Measurements from ENCODE around the gene PPP1R12B.
A peak's percentile ranks its signal among the peaks of the same experiment; 100 is the strongest.
"Not testable (repeated sequence)": the region's sequence is repeated elsewhere in the genome, so short reads cannot be mapped to it uniquely, and the experiment has no call there.

The PPP1R12B gene

GRCh38 chr1:202521886-202522285 lies 173.4 kb downstream of the PPP1R12B start:
- no peak for TF ChIP-seq CTCF (conservative IDR thresholded peaks at IDR 0.05; ENCODE audit: low read length)
- DNase-seq (ENCODE audit: low read depth): no peak
- no peak overlapping the region for H3K4me3 ChIP-seq (ENCODE audit: low read length)

DNA sequence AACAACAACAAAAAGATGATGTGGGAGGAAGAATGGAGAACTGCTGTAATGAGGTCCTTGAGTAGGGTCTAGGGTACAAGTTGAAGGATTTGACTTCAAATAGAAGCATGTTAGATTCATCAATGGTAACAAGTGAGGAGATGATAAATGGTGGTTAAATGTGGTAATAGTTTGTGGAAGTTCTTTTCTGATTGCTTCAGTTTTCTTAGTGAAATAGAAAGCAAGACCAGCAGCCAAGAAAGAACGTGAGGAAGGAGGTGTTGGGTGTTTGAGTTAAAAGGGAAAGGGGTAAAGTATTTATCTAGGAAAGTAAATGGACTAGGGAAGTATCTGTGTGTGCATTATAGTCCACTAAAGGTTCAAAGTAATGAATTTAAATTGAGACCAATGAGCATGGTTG lies 177.6 kb downstream of the PPP1R12B start:
- not testable (repeated sequence) for DNase-seq (ENCODE audit: low read depth); H3K4me3 ChIP-seq (ENCODE audit: low read length)

DNA sequence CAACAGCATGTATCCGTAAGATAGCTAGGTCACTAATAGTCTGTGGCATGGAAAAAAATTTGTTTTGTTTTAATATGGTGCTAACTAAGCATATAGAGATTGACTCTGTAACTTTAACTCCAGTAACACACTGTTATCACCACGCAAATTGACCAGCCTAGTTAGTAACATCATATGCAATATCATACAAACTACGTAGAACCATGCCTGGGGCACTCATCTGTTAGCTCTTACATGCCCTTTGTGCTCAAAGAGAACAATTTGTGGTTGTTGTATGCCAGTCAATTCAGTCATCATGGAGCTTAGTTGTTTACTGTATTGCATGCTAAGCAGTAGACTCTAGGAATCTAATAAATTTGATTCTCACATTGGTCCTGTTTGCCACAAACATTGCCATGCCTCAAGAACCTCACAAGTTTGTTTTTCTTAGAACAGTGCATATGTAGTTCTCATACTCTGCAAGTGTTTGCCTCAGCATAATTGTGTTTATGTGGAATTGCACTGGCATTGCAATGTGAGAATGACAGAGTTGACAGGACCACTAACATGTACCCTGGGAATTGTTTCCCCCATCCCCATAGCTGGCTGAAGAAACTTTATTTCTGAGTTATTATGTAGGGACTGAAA lies 179.7 kb downstream of the PPP1R12B start:
- not testable (repeated sequence) for DNase-seq (ENCODE audit: low read depth)

DNA sequence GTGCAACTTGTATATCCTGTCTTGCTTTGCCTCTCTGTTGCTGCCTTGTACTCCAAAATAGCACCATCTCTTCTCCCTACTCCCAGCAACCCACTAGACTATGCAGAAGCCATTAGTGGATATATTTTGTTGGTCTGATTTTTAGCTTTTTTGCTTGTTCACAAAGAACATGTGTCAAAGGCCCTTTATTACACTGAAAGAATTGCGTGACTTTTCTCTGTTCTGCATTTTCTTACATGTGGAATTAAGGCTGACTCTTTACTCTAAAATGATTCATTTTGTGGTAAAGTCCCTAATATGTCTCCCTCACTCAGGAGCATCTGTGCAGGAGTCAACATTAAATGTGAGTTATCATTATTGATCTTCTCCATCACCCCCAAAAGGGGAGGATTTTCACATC lies 182.2 kb downstream of the PPP1R12B start:
- not testable (repeated sequence) for DNase-seq (ENCODE audit: low read depth); H3K4me3 ChIP-seq (ENCODE audit: low read length)

More for the DNA sequence above, 179.7 kb downstream of the PPP1R12B start:
- not testable (repeated sequence) for H3K4me3 ChIP-seq (ENCODE audit: low read length)

GRCh38 chr1:202531472-202531811 lies 182.9 kb downstream of the PPP1R12B start:
- no peak for DNase-seq (ENCODE audit: low read depth)
- H3K4me3 ChIP-seq (ENCODE audit: low read length): no peak overlapping the region
- TF ChIP-seq CTCF (conservative IDR thresholded peaks at IDR 0.05; ENCODE audit: low read length): no peak

DNA sequence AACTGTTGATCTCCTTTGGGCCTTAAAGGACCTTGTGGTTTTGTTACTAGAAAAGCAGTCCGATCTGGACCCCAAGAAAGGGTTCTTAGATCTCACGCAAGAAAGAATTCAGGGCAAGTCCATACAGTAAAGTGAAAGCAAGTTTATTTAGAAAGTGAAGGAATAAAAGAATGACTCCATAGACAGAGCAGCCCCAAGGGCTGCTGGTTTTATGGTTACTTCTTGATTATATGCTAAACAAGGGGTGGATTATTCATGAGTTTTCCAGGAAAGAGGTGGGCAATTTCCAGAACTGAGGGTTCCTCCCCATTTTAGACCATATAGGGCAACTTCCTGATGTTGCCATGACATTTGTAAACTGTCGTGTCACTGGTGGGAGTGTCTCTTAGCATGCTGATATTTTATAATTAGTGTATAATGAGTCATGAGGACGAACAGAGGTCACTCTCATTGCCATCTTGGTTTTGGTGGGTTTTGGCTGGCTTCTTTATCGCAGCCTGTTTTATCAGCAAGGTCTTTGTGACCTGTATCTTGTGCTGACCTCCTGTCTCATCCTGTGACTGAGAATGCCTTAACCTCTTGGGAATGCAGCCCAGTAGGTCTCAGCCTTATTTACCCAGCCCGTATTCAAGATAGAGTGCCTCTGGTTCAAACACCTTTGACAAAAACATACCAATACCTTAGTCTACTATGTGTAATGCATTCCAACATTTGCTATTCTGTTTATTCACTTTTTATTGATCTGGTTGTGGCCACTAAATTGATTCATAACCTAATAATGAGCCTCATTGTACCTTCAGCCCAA lies 183.5 kb downstream of the PPP1R12B start:
- not testable (repeated sequence) for H3K4me3 ChIP-seq (ENCODE audit: low read length); DNase-seq (ENCODE audit: low read depth)

GRCh38 chr1:202539166-202539574 lies 190.7 kb downstream of the PPP1R12B start:
- DNase-seq (ENCODE audit: low read depth): peak; percentile 77

GRCh38 chr1:202539583-202539982 lies 191.1 kb downstream of the PPP1R12B start:
- DNase-seq (ENCODE audit: low read depth): not testable (repeated sequence)
- H3K4me3 ChIP-seq (ENCODE audit: low read length): peak overlapping the region; percentile 54

More at GRCh38 chr1:202539166-202539574, 190.7 kb downstream of the PPP1R12B start:
- H3K4me3 ChIP-seq (ENCODE audit: low read length): peak overlapping the region; percentile 54

- peak overlapping the region; percentile 54 for H3K4me3 ChIP-seq (ENCODE audit: low read length)
- no peak for TF ChIP-seq CTCF (conservative IDR thresholded peaks at IDR 0.05; ENCODE audit: low read length)
- DNase-seq (ENCODE audit: low read depth): no peak
Measured at GRCh38 chr1:202540014-202540413, 191.5 kb downstream of the PPP1R12B start.

DNA sequence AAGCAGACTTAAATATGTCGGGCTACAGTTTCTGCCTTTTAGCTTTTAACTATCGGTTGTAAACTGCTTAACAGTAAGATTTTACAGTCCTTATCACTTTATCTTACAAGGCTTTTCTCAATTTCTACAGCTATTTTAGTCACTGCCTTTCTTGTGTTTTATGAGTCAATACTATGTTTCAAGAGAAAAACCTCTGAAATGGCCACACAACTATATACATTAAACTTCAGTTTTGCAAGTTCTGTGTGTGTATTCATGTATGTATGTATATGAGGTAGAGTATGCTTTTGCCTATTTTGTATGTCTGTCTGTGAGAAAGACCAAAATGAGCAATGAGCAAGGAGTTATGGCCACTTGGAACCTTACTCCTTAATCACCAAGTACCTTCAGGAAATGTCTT lies 191.9 kb downstream of the PPP1R12B start:
- no peak for TF ChIP-seq CTCF (conservative IDR thresholded peaks at IDR 0.05; ENCODE audit: low read length)
- peak overlapping the region; percentile 54 for H3K4me3 ChIP-seq (ENCODE audit: low read length)
- no peak for DNase-seq (ENCODE audit: low read depth)

DNA sequence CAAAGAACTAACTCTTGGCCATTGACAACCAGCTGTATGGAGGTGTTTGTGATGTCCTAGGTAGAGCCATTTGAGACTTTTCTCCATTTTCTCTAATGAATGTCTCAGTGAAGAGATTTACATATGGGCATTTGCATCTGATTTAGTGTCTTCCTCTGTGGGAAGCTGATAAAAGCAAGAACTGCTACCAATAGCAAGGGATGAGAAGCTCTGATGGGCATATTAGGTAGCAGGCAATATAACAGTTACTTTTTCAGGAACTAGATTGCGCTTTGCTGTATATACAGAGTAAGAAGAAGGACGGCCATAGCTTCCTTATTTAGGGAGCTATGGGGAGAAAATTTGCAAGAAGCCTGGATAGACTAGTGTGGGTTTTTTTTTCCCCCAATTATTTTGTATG lies 192.4 kb downstream of the PPP1R12B start:
- peak overlapping the region; percentile 54 for H3K4me3 ChIP-seq (ENCODE audit: low read length)
- not testable (repeated sequence) for DNase-seq (ENCODE audit: low read depth)

- not testable (repeated sequence) for DNase-seq (ENCODE audit: low read depth); H3K4me3 ChIP-seq (ENCODE audit: low read length)
Measured at GRCh38 chr1:202542415-202542814, 193.9 kb downstream of the PPP1R12B start.

DNA sequence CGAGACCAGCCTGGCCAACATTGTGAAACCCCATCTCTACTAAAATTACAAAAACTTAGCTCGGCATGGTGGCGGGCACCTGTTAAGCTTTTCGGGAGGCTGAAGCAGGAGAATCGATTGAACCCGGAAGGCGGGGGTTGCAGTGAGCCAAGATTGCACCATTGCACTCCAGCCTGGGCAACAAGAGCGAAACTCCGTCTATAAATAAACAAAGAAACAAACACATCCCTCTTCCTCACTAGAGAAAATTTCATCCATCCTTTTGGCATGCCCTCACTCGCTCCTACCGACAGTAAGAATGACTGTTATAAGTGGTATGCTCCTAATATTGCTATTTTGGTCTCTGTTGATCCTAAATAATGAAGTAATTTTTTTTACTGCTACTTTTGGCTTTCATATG lies 195.0 kb downstream of the PPP1R12B start:
- DNase-seq (ENCODE audit: low read depth): peak; percentile 81
- H3K4me3 ChIP-seq (ENCODE audit: low read length): not testable (repeated sequence)

DNA sequence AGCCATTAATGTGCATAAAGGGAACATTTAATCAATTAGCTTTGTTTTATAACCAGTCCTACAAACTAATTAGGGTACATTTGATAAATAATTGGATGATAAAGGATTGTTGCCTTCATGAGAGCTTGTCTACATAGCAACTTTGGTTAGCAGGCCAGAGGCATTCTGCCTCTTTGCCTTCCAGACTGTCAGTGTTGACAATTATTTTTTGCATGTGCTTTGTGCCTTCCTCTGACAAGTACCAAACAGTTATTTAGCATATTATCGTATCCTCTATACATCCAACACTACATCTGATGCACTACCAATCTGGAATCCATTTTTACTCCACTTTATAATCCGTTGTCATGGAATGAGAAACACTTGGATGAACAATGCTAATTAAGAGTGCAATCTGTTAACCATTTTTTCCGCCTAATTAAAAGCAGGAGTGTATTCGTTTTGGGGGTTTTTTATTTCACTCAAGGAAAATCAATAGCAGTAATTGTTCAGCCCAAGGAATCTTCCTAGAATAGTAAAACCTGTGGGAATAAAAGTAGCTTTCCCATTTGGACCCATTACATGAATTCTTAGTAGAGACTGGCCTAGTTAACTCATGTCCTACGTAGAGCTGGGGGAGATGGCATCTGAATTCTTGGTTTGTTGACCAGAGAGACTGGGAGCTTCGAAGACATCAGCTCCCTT lies 196.4 kb downstream of the PPP1R12B start:
- not testable (repeated sequence) for H3K4me3 ChIP-seq (ENCODE audit: low read length); DNase-seq (ENCODE audit: low read depth)

Data from AG10803 (cell line).